GM10248 (cell line): ENCODE data around the gene FILIP1L.
A peak's percentile ranks its signal among the peaks of the same experiment; 100 is the strongest.
"Not testable (repeated sequence)": the region's sequence is repeated elsewhere in the genome, so short reads cannot be mapped to it uniquely, and the experiment has no call there.

Source experiments
- CTCF ChIA-PET: fragments of 300-600 bp; sonication (Branson Sonifier 250); formaldehyde crosslinking; extraction: SDS; loops from one replicate; lab custom pipeline; 2021; ENCODE audit warnings: antibody characterized with exemption; lab: Yijun Ruan, JAX
- POLR2A ChIA-PET: fragments of 350-650 bp; sonication (Branson Sonifier 250); formaldehyde crosslinking; extraction: SDS; loops from one replicate; lab custom pipeline; 2020; ENCODE audit warnings: antibody characterized with exemption; lab: Yijun Ruan, JAX
- DNase-seq: peaks from one replicate; pipeline ENCODE4 v3.0.0; 2012; ENCODE audit errors: extremely low spot score
- CTCF ChIP-seq: IDR thresholded peaks from 2 replicates; pipeline ENCODE4 v1.5.1; 2012; ENCODE audit warnings: mild to moderate bottlenecking, low read depth; ENCODE audit errors: extremely low read depth, missing control alignments, control extremely low read depth

FILIP1L gene

DNA sequence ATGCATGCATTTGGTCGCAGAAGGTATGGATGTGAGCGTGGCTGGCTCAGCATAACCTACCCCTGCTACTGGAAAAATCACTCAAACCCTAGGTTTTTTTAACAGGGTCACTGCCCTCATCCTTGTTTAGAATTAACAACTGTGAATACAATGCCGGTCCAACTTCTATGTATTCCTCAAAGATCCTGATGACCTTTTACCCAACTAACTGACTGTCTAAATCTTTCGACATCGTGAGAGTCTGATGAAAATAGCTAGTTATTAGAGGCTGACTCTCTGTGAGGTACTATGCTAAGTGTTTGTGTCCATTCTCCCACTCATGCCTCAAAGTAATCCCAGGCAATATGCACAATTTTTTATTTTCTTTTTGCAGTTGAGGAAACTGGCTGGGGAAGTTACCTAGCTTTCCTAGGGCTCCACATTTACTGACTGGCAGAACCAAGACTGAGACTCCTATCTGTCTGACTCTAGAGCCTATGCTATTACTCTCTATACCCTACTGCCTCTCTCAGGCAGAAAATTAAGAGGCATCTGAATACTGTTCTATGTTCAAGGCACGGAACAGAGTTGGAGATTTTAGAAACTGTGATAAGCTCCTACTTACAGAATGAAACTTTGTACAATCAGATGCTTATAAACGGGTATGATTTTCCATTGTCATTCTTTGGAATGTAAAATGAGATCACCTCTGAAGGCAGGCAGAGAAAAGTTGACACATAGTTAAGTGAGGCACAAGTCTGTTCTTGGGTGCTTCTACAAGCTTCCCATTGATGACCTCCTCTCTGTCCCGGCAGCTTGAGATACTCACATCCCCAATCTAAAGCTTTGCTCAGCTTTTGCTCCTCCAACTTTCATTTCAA, 56.4 kb downstream of the FILIP1L start:
- POLR2A ChIA-PET = no interaction called here
- TF ChIP-seq CTCF = no peak
- DNase-seq = no peak
- CTCF ChIA-PET = interaction anchor here (1.0 to 5.7 kb wide), 7 partner anchors 10 to 226 kb away, joined by 3 to 25 read pairs (median 5); no protein-coding TSS in a partner anchor

DNA sequence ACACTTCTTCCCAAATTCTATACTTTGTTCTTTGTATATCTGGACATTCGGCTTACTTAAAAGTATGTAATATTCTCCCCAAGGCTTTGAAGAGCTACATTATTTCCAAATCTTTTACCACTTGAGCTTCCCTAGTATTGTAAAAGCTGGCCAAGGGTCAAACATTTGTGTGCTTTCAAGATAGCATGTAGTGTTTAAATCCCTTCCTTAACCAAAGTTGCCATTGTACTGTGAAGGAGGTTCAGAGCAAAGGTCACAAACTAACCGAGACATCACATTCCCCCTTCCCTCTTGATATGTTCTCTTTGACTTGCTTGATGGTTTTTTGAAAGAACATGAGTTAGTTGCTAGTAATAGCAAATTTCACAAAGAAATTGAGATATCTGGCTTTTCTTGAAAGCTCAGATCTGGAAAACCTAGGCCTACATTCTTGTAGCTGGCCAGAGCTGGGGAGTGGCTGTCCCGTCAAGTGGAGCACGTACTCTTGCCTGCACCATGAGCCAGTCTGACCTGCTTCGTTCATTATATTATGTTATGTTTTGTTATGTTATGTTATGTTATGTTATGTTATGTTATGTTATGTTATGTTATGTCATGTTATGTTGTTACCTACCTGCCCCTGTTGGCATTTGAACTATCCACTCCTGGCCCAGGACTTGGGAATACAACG, 60.2 kb downstream of the FILIP1L start:
- no peak for TF ChIP-seq CTCF
- ChIA-PET CTCF (interaction anchor here (0.8 to 1.4 kb wide), 3 partner anchors 10 to 15 kb away, joined by 3 to 4 read pairs (median 3); no protein-coding TSS in a partner anchor), POLR2A (no interaction called here)
- DNase-seq = no peak

DNA sequence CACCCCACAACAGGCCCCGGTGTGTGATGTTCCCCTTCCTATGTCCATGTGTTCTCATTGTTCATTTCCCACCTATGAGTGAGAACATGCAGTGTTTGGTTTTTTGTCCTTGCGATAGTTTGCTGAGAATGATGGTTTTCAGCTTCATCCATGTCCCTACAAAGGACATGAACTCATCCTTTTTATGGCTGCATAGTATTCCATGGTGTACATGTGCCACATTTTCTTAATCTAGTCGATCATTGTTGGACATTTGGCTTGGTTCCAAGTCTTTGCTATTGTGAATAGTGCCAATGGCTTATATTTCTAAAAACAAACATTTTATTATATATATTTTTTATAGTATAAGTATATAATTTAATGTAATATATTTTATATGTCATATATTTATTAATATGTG, 62.8 kb downstream of the FILIP1L start:
- CTCF ChIA-PET = interaction anchor here (1.6 kb wide), 1 partner anchor 13 kb away, joined by 3 read pairs; no protein-coding TSS in a partner anchor
- DNase-seq, POLR2A ChIA-PET: not testable (repeated sequence)

DNA sequence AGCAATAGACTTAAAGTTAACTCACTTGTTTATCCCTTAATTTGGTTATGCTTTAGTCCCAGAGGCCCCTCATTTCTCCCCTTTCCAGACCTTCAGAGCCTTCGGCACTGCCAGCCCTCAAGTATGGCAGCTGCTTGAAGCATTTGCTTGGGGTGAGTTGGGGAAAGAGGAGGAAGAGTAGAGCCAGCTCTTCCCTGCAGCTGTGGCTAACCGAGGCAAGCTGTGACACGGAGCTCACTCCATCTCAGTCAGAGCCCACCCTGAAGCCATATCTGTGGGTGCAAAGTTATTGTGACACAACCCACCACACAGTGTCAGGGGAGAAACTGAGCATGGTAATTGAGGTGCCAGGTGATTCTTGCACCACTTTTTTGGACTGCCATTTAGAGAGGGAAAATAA, 66.1 kb downstream of the FILIP1L start:
- TF ChIP-seq CTCF = no peak
- POLR2A ChIA-PET = interaction anchor here (0.6 kb wide), 1 partner anchor 27 kb away, joined by 3 read pairs; no protein-coding TSS in a partner anchor
- CTCF ChIA-PET = interaction anchor here (0.7 to 6.3 kb wide), 9 partner anchors 10 to 268 kb away, joined by 3 to 22 read pairs (median 3); no protein-coding TSS in a partner anchor
- no peak for DNase-seq

GRCh38 chr3:100047455-100048141, 66.7 kb downstream of the FILIP1L start:
- POLR2A ChIA-PET = interaction anchor here (0.6 to 0.7 kb wide), 3 partner anchors 26 to 221 kb away, joined by 3 to 4 read pairs (median 3); no protein-coding TSS in a partner anchor
- no peak for TF ChIP-seq CTCF
- CTCF ChIA-PET = interaction anchor here (0.7 to 6.3 kb wide), 11 partner anchors 11 to 269 kb away, joined by 3 to 22 read pairs (median 3); partner anchors contain the start of gene TBC1D23
- peak; percentile 42 for DNase-seq

GRCh38 chr3:100046986-100047385, 67.3 kb downstream of the FILIP1L start:
- DNase-seq = no peak
- CTCF ChIA-PET = interaction anchor here (0.9 to 6.3 kb wide), 8 partner anchors 12 to 214 kb away, joined by 3 to 22 read pairs (median 3); partner anchors contain the start of gene TBC1D23
- POLR2A ChIA-PET = interaction anchor here (0.6 to 0.7 kb wide), 2 partner anchors 215 to 222 kb away, joined by 3 to 4 read pairs; no protein-coding TSS in a partner anchor
- no peak for TF ChIP-seq CTCF
